Suprapubic skin (tissue), 3 donors: ENCODE measurements around the gene ITSN1.

Source experiments
- CTCF ChIP-seq, 2 donors: fragments of 200-600 bp in 1 of 2; fragments of 450-650 bp in 1 of 2; sonication (generic) in 1 of 2; IDR thresholded peaks; one replicate each; pipeline ENCODE4 v1.5.1; 2016 to 2019; ENCODE audit warnings: antibody characterized with exemption in 2 of 2, mild to moderate bottlenecking in 1 of 2, moderate library complexity in 1 of 2
- POLR2A ChIP-seq, 2 donors: fragments of 450-650 bp; IDR thresholded peaks; one replicate each; pipeline ENCODE4 v1.6.1; 2017; ENCODE audit warnings: antibody characterized with exemption in 2 of 2, mild to moderate bottlenecking in 2 of 2, moderate library complexity in 2 of 2

- TF ChIP-seq CTCF (IDR thresholded peaks at IDR 0.05) (no peak), POLR2A (IDR thresholded peaks at IDR 0.05) (no peak)
These were observed 242.3 kb downstream of the ITSN1 start for GRCh38 chr21:33884376-33885171.
